Measurements from ENCODE around the gene SOAT2. TPM values are rescaled to one million over a fixed set of nuclear protein-coding genes. Genes with fewer than 3 reads are reported as not detected.
"Not testable (repeated sequence)": the region's sequence is repeated elsewhere in the genome, so short reads cannot be mapped to it uniquely, and the experiment has no call there.

Gene SOAT2
- polyA plus RNA-seq, 2 of the 4 experiments (the other 2 are of a cell fraction): 0.09 to 0.14 TPM

DNA sequence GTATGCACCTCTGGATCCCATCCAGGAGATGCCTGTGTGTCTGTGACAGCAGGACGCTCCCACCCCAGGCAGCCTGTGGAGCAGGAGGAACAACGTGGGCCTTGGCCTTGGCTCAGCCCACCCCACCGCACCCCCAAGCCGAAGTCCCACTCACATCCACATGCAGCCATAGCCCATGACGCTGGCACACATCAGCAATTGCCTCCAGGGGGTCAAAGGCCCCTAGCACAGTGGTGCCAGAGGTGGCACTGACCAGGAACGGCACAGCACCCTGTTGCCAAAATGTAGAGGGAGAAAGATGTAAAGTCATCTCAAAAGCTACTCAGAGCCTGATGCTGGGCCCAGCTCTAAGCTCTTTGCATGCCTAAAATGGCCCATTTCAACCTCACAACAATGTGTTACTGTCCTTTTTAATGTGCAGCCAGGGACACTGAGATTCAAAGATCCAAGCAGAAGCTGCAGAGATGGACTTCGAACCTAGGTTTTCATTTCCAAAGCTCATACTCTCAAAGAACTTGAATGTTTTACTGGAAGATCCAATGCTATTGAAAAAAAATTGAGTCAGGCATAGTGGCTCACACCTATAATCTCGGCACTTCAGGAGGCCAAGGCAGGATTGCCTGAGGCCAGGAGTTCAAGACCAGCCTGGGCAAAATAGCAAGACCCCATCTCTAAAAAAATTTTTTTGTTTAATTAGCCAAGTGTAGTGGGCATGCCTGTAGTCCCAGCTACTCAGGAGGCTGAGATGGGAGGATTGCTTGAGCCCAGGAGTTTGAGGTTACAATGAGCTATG lies 58.0 kb downstream of the SOAT2 start:
- no peak for DNase-seq (ENCODE audit: low read depth in 1 of 2, low spot score in 1 of 2)
- 90% methylated on average over 8 of the region's 8 CpGs for WGBS (ENCODE audit: missing lambda C conversion rate)
- TF ChIP-seq RCOR1 (IDR thresholded peaks at IDR 0.05; ENCODE audit: low read depth, low read length) (no peak), FOSL2 (IDR thresholded peaks at IDR 0.05) (no peak), FOSL2 (CRISPR knock-in tag; IDR thresholded peaks at IDR 0.05) (no peak), FOSB (CRISPR knock-in tag; IDR thresholded peaks at IDR 0.05) (no peak), ZNF302 (CRISPR knock-in tag; IDR thresholded peaks at IDR 0.05) (no peak), NR3C1 (IDR thresholded peaks at IDR 0.05) (no peak), SMC3 (IDR thresholded peaks at IDR 0.05) (no peak), HOXA7 (CRISPR knock-in tag; IDR thresholded peaks at IDR 0.05) (no peak), BHLHE40 (IDR thresholded peaks at IDR 0.05; ENCODE audit: low read depth, low read length) (no peak), CBX8 (IDR thresholded peaks at IDR 0.05) (no peak), HEYL (CRISPR knock-in tag; IDR thresholded peaks at IDR 0.05) (no peak), JUNB (IDR thresholded peaks at IDR 0.05) (no peak), ZSCAN20 (CRISPR knock-in tag; IDR thresholded peaks at IDR 0.05) (no peak), ZFP36 (IDR thresholded peaks at IDR 0.05; ENCODE audit: borderline replicate concordance, partially characterized antibody) (no peak), EP300 (IDR thresholded peaks at IDR 0.05) (no peak), NPAS2 (CRISPR knock-in tag; IDR thresholded peaks at IDR 0.05; ENCODE audit: borderline replicate concordance) (no peak), RNF2 (IDR thresholded peaks at IDR 0.05; ENCODE audit: borderline replicate concordance, low read depth) (no peak), TFCP2L1 (CRISPR knock-in tag; IDR thresholded peaks at IDR 0.05) (no peak)
- TF ChIP-seq, protein P1, sequence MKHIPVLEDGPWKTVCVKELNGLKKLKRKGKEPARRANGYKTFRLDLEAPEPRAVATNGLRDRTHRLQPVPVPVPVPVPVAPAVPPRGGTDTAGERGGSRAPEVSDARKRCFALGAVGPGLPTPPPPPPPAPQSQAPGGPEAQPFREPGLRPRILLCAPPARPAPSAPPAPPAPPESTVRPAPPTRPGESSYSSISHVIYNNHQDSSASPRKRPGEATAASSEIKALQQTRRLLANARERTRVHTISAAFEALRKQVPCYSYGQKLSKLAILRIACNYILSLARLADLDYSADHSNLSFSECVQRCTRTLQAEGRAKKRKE (CRISPR knock-in tag; IDR thresholded peaks at IDR 0.05; ENCODE audit: low read depth): no peak
- TF ChIP-seq, protein P2, sequence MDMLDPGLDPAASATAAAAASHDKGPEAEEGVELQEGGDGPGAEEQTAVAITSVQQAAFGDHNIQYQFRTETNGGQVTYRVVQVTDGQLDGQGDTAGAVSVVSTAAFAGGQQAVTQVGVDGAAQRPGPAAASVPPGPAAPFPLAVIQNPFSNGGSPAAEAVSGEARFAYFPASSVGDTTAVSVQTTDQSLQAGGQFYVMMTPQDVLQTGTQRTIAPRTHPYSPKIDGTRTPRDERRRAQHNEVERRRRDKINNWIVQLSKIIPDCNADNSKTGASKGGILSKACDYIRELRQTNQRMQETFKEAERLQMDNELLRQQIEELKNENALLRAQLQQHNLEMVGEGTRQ (IDR thresholded peaks at IDR 0.05): no peak
- H3K4me1 ChIP-seq: peaks cover 12% of the 10 kb centered on the region
- POLR2A ChIA-PET: interaction anchor here (0.5 to 2.3 kb wide), 5 partner anchors 19 to 148 kb away, joined by 3 to 15 read pairs (median 3); partner anchors contain the start of genes CSAD, SPRYD3 and ZNF740
- ATAC-seq: no peak
- CTCF ChIA-PET: interaction anchor here (0.6 to 14.5 kb wide), 10 partner anchors 9 to 468 kb away, joined by 3 to 646 read pairs (median 9); partner anchors contain the start of genes CSAD and ZNF740
- FAIRE-seq: no peak
- H3K9me3 ChIP-seq: no peaks in the 10 kb centered on the region
- no peak overlapping the region for H3K4me3 ChIP-seq
- H3K27ac ChIP-seq: peak overlapping the region in 1 of 2 experiments; percentile 82; a peak in 1 of 6 replicates
- H3K4me2 ChIP-seq: no peak overlapping the region

DNA sequence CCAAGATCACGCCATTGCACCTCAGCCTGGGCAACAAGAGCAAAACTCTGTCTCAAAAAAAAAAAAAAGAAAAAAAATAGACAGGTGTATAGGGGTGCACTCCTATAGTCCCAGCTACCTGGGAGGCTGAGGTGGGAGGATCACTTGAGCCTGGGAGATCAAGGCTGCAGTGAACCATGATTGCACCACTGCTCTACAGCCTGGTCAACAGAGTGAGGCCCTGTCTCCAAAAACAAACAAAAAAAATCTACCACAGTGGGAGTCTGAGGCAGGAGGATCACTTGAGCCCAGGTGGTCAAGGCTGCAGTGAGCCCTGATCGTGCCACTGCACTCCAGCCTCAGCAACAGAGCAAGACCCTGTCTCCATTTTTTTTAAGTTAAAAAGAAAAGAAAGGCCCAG lies 59.7 kb downstream of the SOAT2 start:
- H3K4me3 ChIP-seq; H3K9me3 ChIP-seq; H3K27ac ChIP-seq; POLR2A ChIA-PET; ATAC-seq; H3K4me2 ChIP-seq; DNase-seq (ENCODE audit: low read depth in 1 of 2, low spot score in 1 of 2); FAIRE-seq: not testable (repeated sequence)
- WGBS (ENCODE audit: missing lambda C conversion rate): 91% methylated on average over 2 of the region's 2 CpGs
- peaks cover 16% of the 10 kb centered on the region for H3K4me1 ChIP-seq
- CTCF ChIA-PET: interaction anchor here (2.4 to 14.5 kb wide), 3 partner anchors 25 to 125 kb away, joined by 9 to 646 read pairs (median 42); partner anchors contain the start of genes CSAD and ZNF740

DNA sequence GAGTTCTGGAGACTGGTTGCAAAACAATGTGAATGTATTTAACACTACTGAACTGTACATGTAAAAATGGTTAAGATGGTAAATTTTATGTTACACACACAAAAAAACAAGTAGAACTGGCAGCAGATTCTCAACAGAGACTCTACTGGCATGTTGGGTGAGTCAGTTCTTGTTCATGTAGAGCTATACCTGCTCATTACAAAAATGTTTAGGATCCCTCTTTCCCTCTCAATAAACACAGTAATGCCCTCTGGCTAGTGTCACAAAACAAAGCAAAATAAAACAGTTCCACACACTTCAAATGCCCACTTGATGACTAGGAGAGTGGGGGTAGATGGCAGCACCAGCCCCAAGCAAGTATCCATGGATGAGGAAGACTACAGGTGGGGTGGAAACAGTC lies 63.6 kb downstream of the SOAT2 start:
- FAIRE-seq: no peak
- no peak for DNase-seq (ENCODE audit: low read depth in 1 of 2, low spot score in 1 of 2)
- no peaks in the 10 kb centered on the region for H3K9me3 ChIP-seq
- ChIA-PET POLR2A (no interaction called here), CTCF (interaction anchor here (0.9 to 14.5 kb wide), 4 partner anchors 9 to 101 kb away, joined by 3 to 646 read pairs (median 4); partner anchors contain the start of genes CSAD and ZNF740)
- H3K4me1 ChIP-seq: peaks cover 22% of the 10 kb centered on the region
- ATAC-seq: no peak
- no peak overlapping the region for H3K4me3 ChIP-seq
- H3K27ac ChIP-seq: peak overlapping the region in 1 of 2 experiments; percentile 16; a peak in 1 of 6 replicates
- no peak overlapping the region for H3K4me2 ChIP-seq
- TF ChIP-seq MAFK (IDR thresholded peaks at IDR 0.05; ENCODE audit: partially characterized antibody): no peak
- TF ChIP-seq, protein P3, sequence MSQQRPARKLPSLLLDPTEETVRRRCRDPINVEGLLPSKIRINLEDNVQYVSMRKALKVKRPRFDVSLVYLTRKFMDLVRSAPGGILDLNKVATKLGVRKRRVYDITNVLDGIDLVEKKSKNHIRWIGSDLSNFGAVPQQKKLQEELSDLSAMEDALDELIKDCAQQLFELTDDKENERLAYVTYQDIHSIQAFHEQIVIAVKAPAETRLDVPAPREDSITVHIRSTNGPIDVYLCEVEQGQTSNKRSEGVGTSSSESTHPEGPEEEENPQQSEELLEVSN (IDR thresholded peaks at IDR 0.05; ENCODE audit: borderline replicate concordance, low read depth): no peak
- no peak for TF ChIP-seq EHF (CRISPR knock-in tag; IDR thresholded peaks at IDR 0.05)
- no peak for TF ChIP-seq CEBPB (IDR thresholded peaks at IDR 0.05)
- TF ChIP-seq, protein P4, sequence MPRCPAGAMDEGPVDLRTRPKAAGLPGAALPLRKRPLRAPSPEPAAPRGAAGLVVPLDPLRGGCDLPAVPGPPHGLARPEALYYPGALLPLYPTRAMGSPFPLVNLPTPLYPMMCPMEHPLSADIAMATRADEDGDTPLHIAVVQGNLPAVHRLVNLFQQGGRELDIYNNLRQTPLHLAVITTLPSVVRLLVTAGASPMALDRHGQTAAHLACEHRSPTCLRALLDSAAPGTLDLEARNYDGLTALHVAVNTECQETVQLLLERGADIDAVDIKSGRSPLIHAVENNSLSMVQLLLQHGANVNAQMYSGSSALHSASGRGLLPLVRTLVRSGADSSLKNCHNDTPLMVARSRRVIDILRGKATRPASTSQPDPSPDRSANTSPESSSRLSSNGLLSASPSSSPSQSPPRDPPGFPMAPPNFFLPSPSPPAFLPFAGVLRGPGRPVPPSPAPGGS (IDR thresholded peaks at IDR 0.05): no peak
- no peak for TF ChIP-seq POLR2A (IDR thresholded peaks at IDR 0.05; ENCODE audit: low read length)
- TF ChIP-seq, protein P5, sequence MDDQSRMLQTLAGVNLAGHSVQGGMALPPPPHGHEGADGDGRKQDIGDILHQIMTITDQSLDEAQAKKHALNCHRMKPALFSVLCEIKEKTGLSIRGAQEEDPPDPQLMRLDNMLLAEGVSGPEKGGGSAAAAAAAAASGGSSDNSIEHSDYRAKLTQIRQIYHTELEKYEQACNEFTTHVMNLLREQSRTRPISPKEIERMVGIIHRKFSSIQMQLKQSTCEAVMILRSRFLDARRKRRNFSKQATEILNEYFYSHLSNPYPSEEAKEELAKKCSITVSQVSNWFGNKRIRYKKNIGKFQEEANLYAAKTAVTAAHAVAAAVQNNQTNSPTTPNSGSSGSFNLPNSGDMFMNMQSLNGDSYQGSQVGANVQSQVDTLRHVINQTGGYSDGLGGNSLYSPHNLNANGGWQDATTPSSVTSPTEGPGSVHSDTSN (IDR thresholded peaks at IDR 0.05): no peak
- TF ChIP-seq, protein P2 (IDR thresholded peaks at IDR 0.05): no peak
- no peak for TF ChIP-seq RCOR1 (IDR thresholded peaks at IDR 0.05; ENCODE audit: low read depth, low read length)
- no peak for TF ChIP-seq ESRRA (IDR thresholded peaks at IDR 0.05; ENCODE audit: borderline replicate concordance, low read length)
- no peak for TF ChIP-seq FOSL2 (IDR thresholded peaks at IDR 0.05)
- TF ChIP-seq FOSL2 (CRISPR knock-in tag; IDR thresholded peaks at IDR 0.05): no peak
- TF ChIP-seq RFX5 (IDR thresholded peaks at IDR 0.05): no peak
- no peak for TF ChIP-seq MYC (IDR thresholded peaks at IDR 0.05; ENCODE audit: borderline replicate concordance, low read length)
- TF ChIP-seq ZSCAN20 (CRISPR knock-in tag; IDR thresholded peaks at IDR 0.05): no peak
